GM18870 (cell line): ENCODE results near the gene MED9.
"Not testable (repeated sequence)": the region's sequence is repeated elsewhere in the genome, so short reads cannot be mapped to it uniquely, and the experiment has no call there.

Experiments used
- ATAC-seq: cut with Tn5 transposase; IDR thresholded peaks from one replicate; pipeline ENCODE4 v1.9.1; 2021; ENCODE audit warnings: moderate library complexity; ENCODE audit not compliant: unreplicated experiment

The MED9 gene

GRCh38 chr17:17454700-17455099 lies 22.1 kb upstream of the MED9 start:
- not testable (repeated sequence) for ATAC-seq

DNA sequence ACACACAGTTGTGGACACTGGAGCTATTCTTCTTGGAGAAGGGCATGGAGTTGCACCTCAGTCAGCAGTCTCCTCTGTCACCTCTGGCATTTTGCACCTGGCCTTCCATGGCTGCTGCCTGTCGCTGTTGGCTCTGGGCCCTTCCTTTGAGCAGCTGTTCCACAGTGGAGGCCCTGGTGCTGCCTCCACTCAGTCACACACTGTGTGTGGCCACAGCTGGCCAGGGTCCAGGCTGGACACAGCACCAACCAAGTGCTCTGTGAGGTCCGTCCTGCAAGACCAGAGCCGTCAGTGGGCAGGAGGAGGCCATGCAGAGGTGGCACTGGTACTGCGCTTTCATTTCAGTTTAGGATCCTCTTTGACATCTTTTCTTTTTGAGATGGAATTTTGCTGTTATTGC lies 21.6 kb upstream of the MED9 start:
- no peak for ATAC-seq

DNA sequence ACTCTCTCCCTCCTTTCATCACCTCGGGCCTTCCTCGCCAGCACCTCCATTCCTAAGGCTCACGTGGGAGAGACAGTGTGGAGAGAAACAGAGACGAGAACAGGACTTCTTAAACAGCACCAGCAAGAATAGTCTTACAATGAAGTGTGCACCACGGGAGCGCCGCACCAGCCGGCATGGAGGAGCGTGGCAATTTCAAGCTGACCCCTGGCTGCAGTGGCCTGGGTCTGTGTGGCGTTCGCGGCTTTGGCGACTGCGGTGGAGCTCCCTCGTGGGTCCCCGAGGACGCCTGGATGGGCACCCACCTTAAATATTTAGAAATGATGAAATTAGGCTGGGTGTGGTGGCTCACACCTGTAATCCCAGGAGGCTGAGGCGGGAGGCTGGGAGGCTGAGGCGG lies 20.5 kb upstream of the MED9 start:
- no peak for ATAC-seq

DNA sequence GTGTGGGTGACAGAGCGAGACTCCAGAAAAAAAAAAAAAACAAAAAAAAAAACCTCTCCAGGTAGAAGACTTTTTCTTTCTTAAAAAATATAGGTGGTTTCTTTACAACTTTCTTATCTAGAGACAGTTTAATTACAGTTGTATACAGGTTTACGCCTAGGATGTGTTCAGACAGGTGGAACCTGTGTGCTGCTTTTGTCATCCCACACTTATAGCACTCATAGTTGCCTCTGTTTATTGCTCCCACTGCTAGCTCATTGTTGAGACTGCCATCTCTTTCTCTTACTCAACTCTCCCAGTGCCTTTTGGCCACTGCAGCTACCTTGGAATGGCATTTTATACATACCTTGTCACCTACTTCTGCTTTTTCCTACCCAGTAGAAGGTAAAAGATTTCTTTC lies 19.1 kb upstream of the MED9 start:
- ATAC-seq = no peak

- ATAC-seq = no peak
These were observed 16.8 kb upstream of the MED9 start for GRCh38 chr17:17460038-17460437.

DNA sequence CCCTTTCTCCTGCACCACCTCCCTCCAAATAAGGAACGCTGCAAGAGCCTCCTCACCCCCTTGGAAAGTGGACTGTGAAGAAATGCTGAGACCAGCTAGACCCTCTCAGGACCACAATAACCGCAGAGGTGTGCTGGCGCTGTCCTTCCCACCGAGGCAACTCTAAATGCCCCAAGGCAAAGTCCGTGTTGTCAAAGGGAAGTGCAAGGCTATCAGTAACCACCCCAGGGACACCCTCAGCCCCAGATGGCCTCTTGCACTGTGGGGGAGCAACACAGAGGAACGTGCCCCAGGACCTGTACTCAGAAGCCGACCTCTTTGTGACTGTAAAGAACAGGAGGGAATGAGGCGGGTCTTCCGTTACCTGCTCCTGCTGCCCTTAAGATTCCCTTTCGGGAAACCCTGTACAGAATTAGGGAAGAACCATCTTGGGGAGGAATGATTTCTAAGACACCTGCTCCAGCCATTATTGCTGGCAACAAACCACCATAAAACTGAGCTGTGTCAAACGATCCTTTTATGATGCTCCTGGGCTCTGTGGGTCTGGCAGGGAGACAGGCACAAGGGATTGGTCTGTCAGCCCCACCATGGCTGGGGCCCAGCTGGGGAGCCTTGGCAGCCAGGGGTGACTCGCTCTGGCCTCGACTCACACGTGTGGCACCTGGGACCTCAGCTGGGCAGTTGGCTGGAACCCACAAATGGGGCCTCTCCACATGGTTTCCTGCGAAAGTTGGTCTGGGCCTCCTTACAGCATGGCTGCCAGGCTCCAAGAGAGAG lies 14.6 kb upstream of the MED9 start:
- ATAC-seq = no peak

GRCh38 chr17:17463821-17464220 lies 13.0 kb upstream of the MED9 start:
- no peak for ATAC-seq

GRCh38 chr17:17465878-17466277 lies 10.9 kb upstream of the MED9 start:
- not testable (repeated sequence) for ATAC-seq

GRCh38 chr17:17466511-17466910 lies 10.3 kb upstream of the MED9 start:
- no peak for ATAC-seq

DNA sequence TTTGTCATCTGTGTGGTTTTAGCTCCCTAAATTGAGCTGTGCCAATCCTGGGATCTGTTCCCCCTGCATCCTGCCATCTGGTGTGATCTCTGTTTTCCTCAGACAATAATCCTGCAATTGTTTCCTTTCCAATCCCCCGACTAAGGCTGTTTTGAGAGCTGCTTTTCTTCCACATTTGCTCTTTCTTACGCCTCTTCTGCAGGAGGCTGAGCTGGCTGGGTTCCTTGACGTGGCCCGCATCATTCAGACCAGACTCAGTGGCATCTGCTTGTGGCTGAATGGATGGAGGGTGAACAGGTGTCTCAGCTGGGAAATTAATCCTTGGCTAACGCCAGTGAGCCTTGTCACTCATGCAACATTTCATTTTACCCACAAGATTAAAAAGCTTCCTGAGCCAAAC lies 9.8 kb upstream of the MED9 start:
- ATAC-seq = no peak

GRCh38 chr17:17467720-17468119 lies 9.1 kb upstream of the MED9 start:
- no peak for ATAC-seq

DNA sequence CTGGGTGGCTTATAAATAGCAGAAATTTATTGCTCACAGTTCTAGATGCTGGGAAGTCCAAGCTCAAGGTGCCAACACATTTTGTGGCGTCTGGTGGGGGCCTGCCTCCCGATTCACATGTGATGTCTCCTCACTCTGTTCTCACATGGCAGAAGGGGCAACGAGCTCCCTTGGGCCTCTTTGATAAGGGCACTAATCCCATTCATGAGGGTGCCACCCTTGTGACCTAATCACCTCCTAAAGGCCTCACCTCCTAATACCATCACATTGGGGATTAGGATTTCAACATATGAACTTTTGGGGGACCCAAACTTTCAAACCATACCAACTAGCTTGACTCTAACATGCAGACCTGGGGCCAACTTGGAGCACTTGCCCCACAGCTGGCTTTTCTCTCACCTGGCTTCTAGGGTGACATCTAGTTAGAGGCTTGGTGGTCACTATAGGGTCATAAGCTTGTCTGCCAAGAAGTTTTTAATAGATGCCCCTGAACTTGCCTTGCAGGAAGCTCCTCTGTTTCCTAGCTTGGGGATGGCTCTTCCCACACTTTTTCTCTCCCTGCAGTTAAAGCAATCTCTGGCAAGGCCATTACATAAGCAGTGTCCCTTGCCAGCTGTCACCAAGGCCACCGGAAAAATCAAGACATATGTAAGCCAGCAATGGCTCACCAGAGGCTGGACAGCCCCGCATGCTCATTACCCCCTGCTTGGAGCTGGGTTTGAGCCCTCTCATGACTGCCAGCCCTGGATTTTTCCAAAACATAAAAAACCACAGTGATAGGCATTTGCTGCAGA lies 8.4 kb upstream of the MED9 start:
- no peak for ATAC-seq

- no peak for ATAC-seq
These were observed 7.4 kb upstream of the MED9 start for GRCh38 chr17:17469358-17469757.

- no peak for ATAC-seq
These were observed 6.8 kb upstream of the MED9 start for GRCh38 chr17:17469996-17470395.

- no peak for ATAC-seq
These were observed 4.4 kb upstream of the MED9 start for GRCh38 chr17:17472333-17472920.

- no peak for ATAC-seq
These were observed 2.5 kb upstream of the MED9 start for GRCh38 chr17:17474341-17474740.

GRCh38 chr17:17479209-17479608 lies 2.4 kb downstream of the MED9 start:
- ATAC-seq = no peak

- ATAC-seq = no peak
These were observed 3.9 kb downstream of the MED9 start for GRCh38 chr17:17480593-17481148.

- ATAC-seq = no peak
These were observed 5.1 kb downstream of the MED9 start for GRCh38 chr17:17481860-17482259.

DNA sequence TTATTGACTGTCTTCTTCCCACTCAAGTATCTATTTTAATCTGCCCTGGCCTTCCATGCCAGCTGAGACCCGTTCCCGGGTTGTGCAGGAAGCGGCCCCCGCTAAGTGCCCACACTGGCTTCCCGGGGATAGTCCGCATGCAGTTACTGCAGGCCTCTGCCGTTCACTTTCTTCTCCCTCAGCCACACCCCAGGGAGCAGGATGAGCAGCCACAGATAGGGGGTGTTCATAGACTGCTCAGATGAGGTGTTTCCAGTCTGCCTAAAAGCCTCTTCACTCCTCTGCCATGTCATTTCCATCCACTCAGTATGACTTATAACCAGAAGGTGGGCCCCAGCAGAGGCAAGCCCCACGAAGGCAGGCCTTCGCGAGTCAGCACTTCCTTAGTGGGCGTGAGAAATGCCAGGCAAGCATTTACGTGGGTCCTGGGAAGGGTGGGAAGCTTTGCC lies 7.7 kb downstream of the MED9 start:
- no peak for ATAC-seq

DNA sequence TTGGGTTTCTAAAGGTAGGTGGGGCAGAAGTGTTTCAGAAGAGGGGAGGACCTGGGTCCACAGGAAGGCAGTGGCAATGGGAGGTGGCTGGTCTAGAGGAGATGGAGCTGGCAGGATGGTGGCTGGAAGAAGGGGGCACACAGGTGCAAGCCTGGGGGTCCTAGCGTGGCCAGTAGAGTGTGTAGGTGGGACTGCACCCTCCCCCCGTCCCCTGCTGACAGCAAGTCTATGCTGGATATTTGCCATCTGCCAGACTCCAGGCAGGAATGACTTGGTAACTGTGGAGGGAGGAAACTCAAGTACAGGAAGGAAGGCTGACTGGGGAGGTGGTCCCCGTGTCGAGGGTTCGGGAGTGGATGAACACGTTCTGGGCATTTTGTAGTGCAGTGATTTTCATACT lies 8.6 kb downstream of the MED9 start:
- ATAC-seq = no peak

DNA sequence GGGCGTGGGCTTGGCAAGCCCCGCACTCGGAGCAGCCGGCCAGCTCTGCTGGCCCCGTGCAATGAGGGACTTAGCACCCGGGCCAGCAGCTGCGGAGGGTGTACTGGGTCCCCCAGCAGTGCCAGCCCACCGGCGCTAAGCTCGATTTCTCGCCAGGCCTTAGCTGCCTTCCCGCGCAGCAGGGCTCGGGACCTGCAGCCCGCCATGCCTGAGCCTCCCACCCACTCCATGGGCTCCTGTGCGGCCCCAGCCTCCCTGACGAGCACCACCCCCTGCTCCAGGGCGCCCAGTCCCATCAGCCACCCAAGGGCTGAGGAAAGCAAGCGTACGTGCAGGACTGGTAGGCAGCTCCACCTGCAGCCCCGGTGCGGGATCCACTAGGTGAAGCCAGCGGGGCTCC lies 9.6 kb downstream of the MED9 start:
- ATAC-seq = not testable (repeated sequence)
